ENCODE measurements around the gene DAPK1.

The DAPK1 gene

DNA sequence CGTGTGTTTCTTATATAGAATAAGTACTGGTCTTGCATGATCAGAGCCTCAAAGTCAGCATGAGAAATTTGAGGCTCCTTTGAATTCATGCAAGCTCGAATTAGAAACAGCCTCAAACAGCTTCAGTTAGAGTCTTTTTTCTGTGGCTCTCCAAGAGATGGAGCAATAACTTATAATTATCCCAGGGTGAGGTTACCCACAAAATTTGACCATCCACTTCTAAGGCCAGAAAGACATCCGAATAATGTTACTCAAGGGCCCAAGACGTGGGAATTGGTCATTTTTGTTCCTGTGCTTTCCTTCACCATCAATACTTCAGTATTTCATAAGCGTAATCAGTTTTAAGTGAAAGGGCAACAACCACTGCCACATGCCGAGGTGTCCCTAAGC, 89.7 kb downstream of the DAPK1 start:
- ATAC-seq = no peak
- no peak for TF ChIP-seq GLIS3 (CRISPR knock-in tag; IDR thresholded peaks at IDR 0.05)
- no peak for TF ChIP-seq TCF4 (CRISPR knock-in tag; IDR thresholded peaks at IDR 0.05; ENCODE audit: borderline replicate concordance)
- TF ChIP-seq OSR1 (CRISPR knock-in tag; IDR thresholded peaks at IDR 0.05) = no peak
- TF ChIP-seq ZFP3 (CRISPR knock-in tag; IDR thresholded peaks at IDR 0.05) = no peak
- no peak for TF ChIP-seq ZFP30 (CRISPR knock-in tag; IDR thresholded peaks at IDR 0.05)
- TF ChIP-seq, protein P1, sequence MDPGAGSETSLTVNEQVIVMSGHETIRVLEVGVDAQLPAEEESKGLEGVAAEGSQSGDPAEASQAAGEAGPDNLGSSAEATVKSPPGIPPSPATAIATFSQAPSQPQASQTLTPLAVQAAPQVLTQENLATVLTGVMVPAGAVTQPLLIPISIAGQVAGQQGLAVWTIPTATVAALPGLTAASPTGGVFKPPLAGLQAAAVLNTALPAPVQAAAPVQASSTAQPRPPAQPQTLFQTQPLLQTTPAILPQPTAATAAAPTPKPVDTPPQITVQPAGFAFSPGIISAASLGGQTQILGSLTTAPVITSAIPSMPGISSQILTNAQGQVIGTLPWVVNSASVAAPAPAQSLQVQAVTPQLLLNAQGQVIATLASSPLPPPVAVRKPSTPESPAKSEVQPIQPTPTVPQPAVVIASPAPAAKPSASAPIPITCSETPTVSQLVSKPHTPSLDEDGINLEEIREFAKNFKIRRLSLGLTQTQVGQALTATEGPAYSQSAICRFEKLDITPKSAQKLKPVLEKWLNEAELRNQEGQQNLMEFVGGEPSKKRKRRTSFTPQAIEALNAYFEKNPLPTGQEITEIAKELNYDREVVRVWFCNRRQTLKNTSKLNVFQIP (CRISPR knock-in tag; IDR thresholded peaks at IDR 0.05; ENCODE audit: borderline replicate concordance, low read depth) = no peak
- TF ChIP-seq RARB (CRISPR knock-in tag; IDR thresholded peaks at IDR 0.05) = no peak
- TF ChIP-seq, protein P2, sequence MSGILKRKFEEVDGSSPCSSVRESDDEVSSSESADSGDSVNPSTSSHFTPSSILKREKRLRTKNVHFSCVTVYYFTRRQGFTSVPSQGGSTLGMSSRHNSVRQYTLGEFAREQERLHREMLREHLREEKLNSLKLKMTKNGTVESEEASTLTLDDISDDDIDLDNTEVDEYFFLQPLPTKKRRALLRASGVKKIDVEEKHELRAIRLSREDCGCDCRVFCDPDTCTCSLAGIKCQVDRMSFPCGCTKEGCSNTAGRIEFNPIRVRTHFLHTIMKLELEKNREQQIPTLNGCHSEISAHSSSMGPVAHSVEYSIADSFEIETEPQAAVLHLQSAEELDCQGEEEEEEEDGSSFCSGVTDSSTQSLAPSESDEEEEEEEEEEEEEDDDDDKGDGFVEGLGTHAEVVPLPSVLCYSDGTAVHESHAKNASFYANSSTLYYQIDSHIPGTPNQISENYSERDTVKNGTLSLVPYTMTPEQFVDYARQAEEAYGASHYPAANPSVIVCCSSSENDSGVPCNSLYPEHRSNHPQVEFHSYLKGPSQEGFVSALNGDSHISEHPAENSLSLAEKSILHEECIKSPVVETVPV (CRISPR knock-in tag; IDR thresholded peaks at IDR 0.05) = no peak
- no peak for TF ChIP-seq ARNTL (CRISPR knock-in tag; IDR thresholded peaks at IDR 0.05; ENCODE audit: borderline replicate concordance, low read depth)

DNA sequence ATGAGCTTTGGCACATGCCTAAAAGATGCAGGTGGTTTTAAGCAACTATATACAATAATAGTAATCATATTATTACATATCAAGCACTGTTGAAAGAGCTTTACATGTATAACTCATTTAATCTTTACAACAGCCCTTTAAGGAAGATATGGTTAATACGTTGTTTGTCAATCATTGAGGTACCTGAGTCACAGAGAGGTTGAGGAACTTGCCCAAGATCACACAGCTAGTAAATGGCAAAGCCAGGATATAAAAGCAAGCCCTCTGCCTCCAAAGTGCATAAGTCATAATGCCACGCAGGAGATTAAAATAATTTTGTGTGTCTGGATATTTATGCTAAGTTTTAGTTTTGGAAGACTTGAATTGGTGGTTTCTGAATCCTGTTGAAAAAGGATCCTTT, 90.2 kb downstream of the DAPK1 start:
- no peak for ATAC-seq
- TF ChIP-seq BACH2 (CRISPR knock-in tag; IDR thresholded peaks at IDR 0.05; ENCODE audit: borderline replicate concordance) (no peak), ZC3H10 (CRISPR knock-in tag; IDR thresholded peaks at IDR 0.05) (no peak), TCF4 (CRISPR knock-in tag; IDR thresholded peaks at IDR 0.05; ENCODE audit: borderline replicate concordance) (no peak), ZNF8 (CRISPR knock-in tag; IDR thresholded peaks at IDR 0.05) (no peak), CSDC2 (CRISPR knock-in tag; IDR thresholded peaks at IDR 0.05) (no peak), GLIS3 (CRISPR knock-in tag; IDR thresholded peaks at IDR 0.05) (no peak), ZNF70 (CRISPR knock-in tag; IDR thresholded peaks at IDR 0.05) (no peak), ESRRG (CRISPR knock-in tag; IDR thresholded peaks at IDR 0.05) (no peak), SNAI2 (CRISPR knock-in tag; IDR thresholded peaks at IDR 0.05) (no peak), ARNTL (CRISPR knock-in tag; IDR thresholded peaks at IDR 0.05; ENCODE audit: borderline replicate concordance, low read depth) (no peak), PPARA (CRISPR knock-in tag; IDR thresholded peaks at IDR 0.05; ENCODE audit: borderline replicate concordance) (no peak), TOX (CRISPR knock-in tag; IDR thresholded peaks at IDR 0.05; ENCODE audit: borderline replicate concordance) (no peak)
- TF ChIP-seq, protein P3, sequence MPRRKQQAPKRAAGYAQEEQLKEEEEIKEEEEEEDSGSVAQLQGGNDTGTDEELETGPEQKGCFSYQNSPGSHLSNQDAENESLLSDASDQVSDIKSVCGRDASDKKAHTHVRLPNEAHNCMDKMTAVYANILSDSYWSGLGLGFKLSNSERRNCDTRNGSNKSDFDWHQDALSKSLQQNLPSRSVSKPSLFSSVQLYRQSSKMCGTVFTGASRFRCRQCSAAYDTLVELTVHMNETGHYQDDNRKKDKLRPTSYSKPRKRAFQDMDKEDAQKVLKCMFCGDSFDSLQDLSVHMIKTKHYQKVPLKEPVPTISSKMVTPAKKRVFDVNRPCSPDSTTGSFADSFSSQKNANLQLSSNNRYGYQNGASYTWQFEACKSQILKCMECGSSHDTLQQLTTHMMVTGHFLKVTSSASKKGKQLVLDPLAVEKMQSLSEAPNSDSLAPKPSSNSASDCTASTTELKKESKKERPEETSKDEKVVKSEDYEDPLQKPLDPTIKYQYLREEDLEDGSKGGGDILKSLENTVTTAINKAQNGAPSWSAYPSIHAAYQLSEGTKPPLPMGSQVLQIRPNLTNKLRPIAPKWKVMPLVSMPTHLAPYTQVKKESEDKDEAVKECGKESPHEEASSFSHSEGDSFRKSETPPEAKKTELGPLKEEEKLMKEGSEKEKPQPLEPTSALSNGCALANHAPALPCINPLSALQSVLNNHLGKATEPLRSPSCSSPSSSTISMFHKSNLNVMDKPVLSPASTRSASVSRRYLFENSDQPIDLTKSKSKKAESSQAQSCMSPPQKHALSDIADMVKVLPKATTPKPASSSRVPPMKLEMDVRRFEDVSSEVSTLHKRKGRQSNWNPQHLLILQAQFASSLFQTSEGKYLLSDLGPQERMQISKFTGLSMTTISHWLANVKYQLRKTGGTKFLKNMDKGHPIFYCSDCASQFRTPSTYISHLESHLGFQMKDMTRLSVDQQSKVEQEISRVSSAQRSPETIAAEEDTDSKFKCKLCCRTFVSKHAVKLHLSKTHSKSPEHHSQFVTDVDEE (CRISPR knock-in tag; IDR thresholded peaks at IDR 0.05) = no peak
- TF ChIP-seq, protein P2 (CRISPR knock-in tag; IDR thresholded peaks at IDR 0.05) = no peak

DNA sequence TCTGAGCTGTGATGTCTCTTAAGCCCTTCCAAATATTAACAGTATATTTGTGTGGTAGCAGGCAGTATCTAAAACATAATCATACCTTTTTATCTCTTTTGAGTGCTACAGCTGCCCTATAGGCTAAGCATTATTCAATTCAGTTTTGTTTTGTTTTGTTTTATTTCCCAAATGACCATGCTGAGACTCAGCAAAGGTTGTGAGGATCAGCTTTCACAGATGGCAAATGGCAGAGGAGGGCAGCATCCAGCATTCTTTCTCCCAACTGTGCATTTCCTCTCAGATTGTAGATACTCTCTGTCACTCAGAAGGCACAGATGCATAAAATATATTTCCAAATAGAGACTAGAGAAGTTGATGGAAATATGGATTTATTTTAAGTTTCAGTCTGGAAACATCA, 90.7 kb downstream of the DAPK1 start:
- ATAC-seq = no peak
- TF ChIP-seq ZFP30 (CRISPR knock-in tag; IDR thresholded peaks at IDR 0.05) (no peak), ZFP3 (CRISPR knock-in tag; IDR thresholded peaks at IDR 0.05) (no peak), ZNF70 (CRISPR knock-in tag; IDR thresholded peaks at IDR 0.05) (no peak), CSDC2 (CRISPR knock-in tag; IDR thresholded peaks at IDR 0.05) (no peak), OSR1 (CRISPR knock-in tag; IDR thresholded peaks at IDR 0.05) (no peak), ARNTL (CRISPR knock-in tag; IDR thresholded peaks at IDR 0.05; ENCODE audit: borderline replicate concordance, low read depth) (no peak), ESRRG (CRISPR knock-in tag; IDR thresholded peaks at IDR 0.05) (no peak)
- TF ChIP-seq, protein P2 (CRISPR knock-in tag; IDR thresholded peaks at IDR 0.05) = no peak

DNA sequence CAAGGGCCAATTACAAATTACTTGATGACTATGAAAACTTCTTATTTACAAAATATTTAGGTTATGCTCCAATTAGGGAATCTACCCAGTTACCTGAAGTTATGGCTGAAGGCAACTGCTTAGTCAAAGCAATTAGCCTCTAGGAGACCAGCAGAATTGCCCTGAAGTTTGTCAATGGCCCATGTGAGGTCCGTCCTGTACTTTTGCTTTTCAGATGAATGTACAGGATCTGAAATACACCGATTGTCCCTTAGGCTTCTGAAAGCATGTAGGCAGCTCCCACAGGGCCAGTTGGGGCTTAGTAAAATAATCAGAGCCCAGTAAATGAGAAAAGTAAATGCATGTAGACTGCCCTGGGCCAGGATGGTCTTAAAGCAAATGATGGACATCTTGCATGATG, 93.3 kb downstream of the DAPK1 start:
- no peak for ATAC-seq
- TF ChIP-seq, protein P1 (CRISPR knock-in tag; IDR thresholded peaks at IDR 0.05; ENCODE audit: borderline replicate concordance, low read depth) = no peak
- no peak for TF ChIP-seq ZFP3 (CRISPR knock-in tag; IDR thresholded peaks at IDR 0.05)
- no peak for TF ChIP-seq ZNF70 (CRISPR knock-in tag; IDR thresholded peaks at IDR 0.05)
- no peak for TF ChIP-seq TCF4 (CRISPR knock-in tag; IDR thresholded peaks at IDR 0.05; ENCODE audit: borderline replicate concordance)
- no peak for TF ChIP-seq ISL1 (CRISPR knock-in tag; IDR thresholded peaks at IDR 0.05)
- TF ChIP-seq, protein P4, sequence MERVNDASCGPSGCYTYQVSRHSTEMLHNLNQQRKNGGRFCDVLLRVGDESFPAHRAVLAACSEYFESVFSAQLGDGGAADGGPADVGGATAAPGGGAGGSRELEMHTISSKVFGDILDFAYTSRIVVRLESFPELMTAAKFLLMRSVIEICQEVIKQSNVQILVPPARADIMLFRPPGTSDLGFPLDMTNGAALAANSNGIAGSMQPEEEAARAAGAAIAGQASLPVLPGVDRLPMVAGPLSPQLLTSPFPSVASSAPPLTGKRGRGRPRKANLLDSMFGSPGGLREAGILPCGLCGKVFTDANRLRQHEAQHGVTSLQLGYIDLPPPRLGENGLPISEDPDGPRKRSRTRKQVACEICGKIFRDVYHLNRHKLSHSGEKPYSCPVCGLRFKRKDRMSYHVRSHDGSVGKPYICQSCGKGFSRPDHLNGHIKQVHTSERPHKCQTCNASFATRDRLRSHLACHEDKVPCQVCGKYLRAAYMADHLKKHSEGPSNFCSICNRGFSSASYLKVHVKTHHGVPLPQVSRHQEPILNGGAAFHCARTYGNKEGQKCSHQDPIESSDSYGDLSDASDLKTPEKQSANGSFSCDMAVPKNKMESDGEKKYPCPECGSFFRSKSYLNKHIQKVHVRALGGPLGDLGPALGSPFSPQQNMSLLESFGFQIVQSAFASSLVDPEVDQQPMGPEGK (CRISPR knock-in tag; IDR thresholded peaks at IDR 0.05; ENCODE audit: borderline replicate concordance) = no peak
- no peak for TF ChIP-seq PPARA (CRISPR knock-in tag; IDR thresholded peaks at IDR 0.05; ENCODE audit: borderline replicate concordance)
- no peak for TF ChIP-seq ZC3H10 (CRISPR knock-in tag; IDR thresholded peaks at IDR 0.05)
- TF ChIP-seq ESRRG (CRISPR knock-in tag; IDR thresholded peaks at IDR 0.05) = no peak

Data from SK-N-SH treated with all-trans-retinoic acid at 6 μM for 48 hours (cell line).